HG03354 (cell line): Measurements from ENCODE around the gene PLXNB2.

Experiments
- ATAC-seq: cut with Tn5 transposase; IDR thresholded peaks from one replicate; pipeline ENCODE4 v1.9.1; 2021; ENCODE audit warnings: mild to moderate bottlenecking; ENCODE audit not compliant: unreplicated experiment, poor library complexity, severe bottlenecking

Gene PLXNB2

GRCh38 chr22:50271519-50271970, 35.9 kb downstream of the PLXNB2 start:
- no peak for ATAC-seq

GRCh38 chr22:50270666-50271394, 36.6 kb downstream of the PLXNB2 start:
- ATAC-seq = no peak

GRCh38 chr22:50269970-50270665, 37.3 kb downstream of the PLXNB2 start, which contains the start of gene MAPK11:
MAPK11 (minus strand) TSS chr22:50270380; CDS start chr22:50270292, 88 bp downstream.
- ATAC-seq = no peak

GRCh38 chr22:50269573-50269969, 37.9 kb downstream of the PLXNB2 start:
- ATAC-seq = no peak

GRCh38 chr22:50268655-50269113, 38.8 kb downstream of the PLXNB2 start:
- no peak for ATAC-seq

- no peak for ATAC-seq
Measured at GRCh38 chr22:50267591-50268390, 39.7 kb downstream of the PLXNB2 start.

- ATAC-seq = no peak
Measured at GRCh38 chr22:50266994-50267393, 40.5 kb downstream of the PLXNB2 start.

GRCh38 chr22:50264946-50265669, 42.3 kb downstream of the PLXNB2 start:
- ATAC-seq = no peak

GRCh38 chr22:50264104-50264745, 43.2 kb downstream of the PLXNB2 start:
- ATAC-seq = no peak

- no peak for ATAC-seq
Measured at GRCh38 chr22:50262973-50263617, 44.4 kb downstream of the PLXNB2 start.

- ATAC-seq = no peak
Measured at GRCh38 chr22:50262460-50262911, 45.0 kb downstream of the PLXNB2 start.

GRCh38 chr22:50261615-50262459, 45.6 kb downstream of the PLXNB2 start, which contains the start of gene MAPK12:
MAPK12 (minus strand) TSS chr22:50261683; CDS start chr22:50261509, 174 bp downstream.
- no peak for ATAC-seq

GRCh38 chr22:50260801-50261614, 46.4 kb downstream of the PLXNB2 start:
- ATAC-seq = no peak

- ATAC-seq = no peak
Measured at GRCh38 chr22:50260434-50260800, 47.0 kb downstream of the PLXNB2 start.

- no peak for ATAC-seq
Measured at GRCh38 chr22:50259302-50259701, 48.1 kb downstream of the PLXNB2 start.

GRCh38 chr22:50258361-50259292, 48.8 kb downstream of the PLXNB2 start:
- ATAC-seq = no peak
